ENCODE measurements around the gene MBNL1. TPM values are rescaled to one million over a fixed set of nuclear protein-coding genes. Genes with fewer than 3 reads are reported as not detected.

MBNL1 gene
- total and polyA plus RNA-seq, 2 of the 13 experiments (the other 11 are each of a cell fraction or from before 2014, with no cell fraction given) = 27.1 to 55.4 TPM

DNA sequence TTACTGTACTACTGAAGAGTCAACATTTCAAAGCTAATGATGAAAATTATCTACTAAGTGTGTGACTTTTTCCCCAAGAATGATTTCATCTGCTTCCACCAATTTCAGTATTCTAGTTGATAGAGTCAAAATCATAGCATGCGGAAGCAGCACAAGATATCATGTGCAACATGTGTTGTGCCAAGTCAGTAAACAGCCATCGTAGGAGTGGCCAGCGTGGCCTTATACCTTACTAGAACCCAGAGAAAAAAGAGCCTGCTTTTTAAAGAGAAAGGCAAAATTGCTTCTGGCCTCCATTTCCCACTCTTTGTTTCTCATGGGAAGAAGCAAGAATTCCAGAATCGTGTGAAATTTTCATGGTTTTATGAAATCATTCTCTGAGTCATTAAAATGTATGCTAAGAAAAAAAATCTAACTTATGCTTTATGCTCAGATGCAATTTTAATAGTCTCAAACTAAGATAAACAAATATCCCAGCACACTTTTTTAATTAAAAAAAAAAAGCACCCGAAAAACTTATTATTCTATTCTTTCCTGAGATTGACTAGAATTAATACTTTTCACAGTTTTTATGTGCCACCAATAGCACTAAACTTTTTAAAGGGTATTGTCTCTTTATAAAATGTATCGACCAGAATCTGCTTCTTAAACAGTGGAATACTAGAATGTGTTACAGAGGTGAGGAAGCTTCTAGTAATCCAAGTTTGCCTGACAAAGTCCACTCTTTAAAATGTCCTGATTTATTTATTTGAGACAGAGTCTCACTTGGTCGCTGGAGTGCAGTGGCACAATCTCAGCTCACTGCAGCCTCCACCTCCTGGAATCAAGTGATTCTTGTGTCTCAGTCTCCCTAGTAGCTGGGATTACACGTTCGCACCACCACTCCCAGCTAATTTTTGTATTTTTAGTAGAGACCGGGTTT lies 87.3 kb downstream of the MBNL1 start:
- no peak overlapping the region for H3K27ac ChIP-seq (ENCODE audit: extremely low read length, insufficient read depth, low read length)
- in situ Hi-C loops (cut with HindIII; ENCODE audit: extremely low pct_ligation_motif_present, low pct_unique_long_range_greater_than_20kb) (no loop called here), intact Hi-C loops (cut with micrococcal nuclease; ENCODE audit: unreplicated experiment) (no loop called here)
- BruUV-seq (replicated peaks) = no TSS peak
- CTCF ChIA-PET (ENCODE audit: low intra/inter-chr PET ratio, low total read pairs) = no interaction called here
- H3K79me2 ChIP-seq (ENCODE audit: insufficient read depth, low read length) = peaks cover 45% of the 10 kb centered on the region
- H2AFZ ChIP-seq (ENCODE audit: low read length) = no peak overlapping the region
- H3K27me3 ChIP-seq (ENCODE audit: control insufficient read depth in 1 of 2, insufficient read depth in 2 of 2, low read length in 2 of 2) = no peaks in the 10 kb centered on the region
- H3K9ac ChIP-seq (ENCODE audit: insufficient read depth, low read depth, low read length) = no peak overlapping the region
- no peak overlapping the region for H3K4me3 ChIP-seq (replicated peaks in 1 of 3; ENCODE audit: insufficient read depth in 1 of 3, low read depth in 2 of 3, low read length in 3 of 3)
- no peak overlapping the region for H3K4me2 ChIP-seq (ENCODE audit: low read depth, low read length)
- H3K36me3 ChIP-seq (replicated peaks in 1 of 2; ENCODE audit: control insufficient read depth in 1 of 2, insufficient read depth in 2 of 2, low read length in 2 of 2) = no peaks in the 10 kb centered on the region
- DNase-seq (ENCODE audit: low spot score) = no peak
- no peaks in the 10 kb centered on the region for H3K9me3 ChIP-seq (ENCODE audit: low read length)
- no peak for TF ChIP-seq ZNF839 (CRISPR knock-in tag; IDR thresholded peaks at IDR 0.05; ENCODE audit: borderline replicate concordance)
- TF ChIP-seq ZNF20 (CRISPR knock-in tag; IDR thresholded peaks at IDR 0.05) = no peak
- no peak for TF ChIP-seq KLF16 (CRISPR knock-in tag; IDR thresholded peaks at IDR 0.05)
- TF ChIP-seq ZZZ3 (CRISPR knock-in tag; IDR thresholded peaks at IDR 0.05; ENCODE audit: borderline replicate concordance) = no peak
- TF ChIP-seq RXRB (CRISPR knock-in tag; IDR thresholded peaks at IDR 0.05; ENCODE audit: borderline replicate concordance) = no peak
- TF ChIP-seq NCOA5 (CRISPR knock-in tag; IDR thresholded peaks at IDR 0.05) = no peak
- TF ChIP-seq TP53 (CRISPR knock-in tag; conservative IDR thresholded peaks at IDR 0.05) = no peak
- POLR2A ChIA-PET = no interaction called here
- H4K20me1 ChIP-seq (ENCODE audit: insufficient read depth, low read length) = no peaks in the 10 kb centered on the region; the same call in 1 of the 2 replicates
- no peaks in the 10 kb centered on the region for H3K4me1 ChIP-seq (ENCODE audit: insufficient read depth, low read length)
- 98% methylated on average over 10 of the region's 10 CpGs for WGBS (ENCODE audit: low lambda C conversion rate)
- no peak for FAIRE-seq
- no peak for ATAC-seq

DNA sequence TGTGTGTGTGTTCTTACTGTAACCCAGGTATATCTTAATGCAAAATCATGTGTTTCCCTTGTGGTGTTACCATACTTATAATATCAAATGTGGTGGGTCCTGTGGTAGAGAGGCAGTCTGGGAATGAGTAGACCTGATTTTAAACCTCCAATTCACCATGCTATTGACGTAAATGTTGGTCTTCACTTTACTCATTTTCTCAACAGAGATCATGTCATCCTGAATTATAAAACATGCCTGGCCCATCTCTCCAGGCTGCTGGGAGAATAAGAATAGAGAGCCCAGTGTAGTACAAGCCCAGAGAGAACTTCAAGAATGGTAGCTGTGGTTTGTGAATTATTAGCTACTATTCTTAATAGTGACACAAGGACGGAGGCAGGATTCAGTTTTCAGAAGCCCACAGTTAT lies 88.1 kb downstream of the MBNL1 start:
- ChIA-PET POLR2A (no interaction called here), CTCF (ENCODE audit: low intra/inter-chr PET ratio, low total read pairs) (no interaction called here)
- H3K4me3 ChIP-seq (replicated peaks in 1 of 3; ENCODE audit: insufficient read depth in 1 of 3, low read depth in 2 of 3, low read length in 3 of 3) = no peak overlapping the region
- no peak overlapping the region for H3K4me2 ChIP-seq (ENCODE audit: low read depth, low read length)
- H3K79me2 ChIP-seq (ENCODE audit: insufficient read depth, low read length) = peaks cover 48% of the 10 kb centered on the region
- H4K20me1 ChIP-seq (ENCODE audit: insufficient read depth, low read length) = no peaks in the 10 kb centered on the region; the same call in 1 of the 2 replicates
- no peaks in the 10 kb centered on the region for H3K27me3 ChIP-seq (ENCODE audit: control insufficient read depth in 1 of 2, insufficient read depth in 2 of 2, low read length in 2 of 2)
- H3K36me3 ChIP-seq (replicated peaks in 1 of 2; ENCODE audit: control insufficient read depth in 1 of 2, insufficient read depth in 2 of 2, low read length in 2 of 2) = no peaks in the 10 kb centered on the region
- FAIRE-seq = no peak
- no peak for DNase-seq (ENCODE audit: low spot score)
- no peaks in the 10 kb centered on the region for H3K4me1 ChIP-seq (ENCODE audit: insufficient read depth, low read length)
- no peak overlapping the region for H3K27ac ChIP-seq (ENCODE audit: extremely low read length, insufficient read depth, low read length)
- no peaks in the 10 kb centered on the region for H3K9me3 ChIP-seq (ENCODE audit: low read length)
- no peak for ATAC-seq
- BruUV-seq (replicated peaks) = no TSS peak
- H2AFZ ChIP-seq (ENCODE audit: low read length) = no peak overlapping the region
- in situ Hi-C loops (cut with HindIII; ENCODE audit: extremely low pct_ligation_motif_present, low pct_unique_long_range_greater_than_20kb) = no loop called here
- intact Hi-C loops (cut with micrococcal nuclease; ENCODE audit: unreplicated experiment) = no loop called here
- 98% methylated on average over 2 of the region's 2 CpGs for WGBS (ENCODE audit: low lambda C conversion rate)
- no peak overlapping the region for H3K9ac ChIP-seq (ENCODE audit: insufficient read depth, low read depth, low read length)
- no peak for TF ChIP-seq ZNF547 (CRISPR knock-in tag; IDR thresholded peaks at IDR 0.05)
- no peak for TF ChIP-seq GRHL1 (CRISPR knock-in tag; conservative IDR thresholded peaks at IDR 0.05)
- no peak for TF ChIP-seq ZNF484 (CRISPR knock-in tag; IDR thresholded peaks at IDR 0.05; ENCODE audit: borderline replicate concordance, low read depth)
- TF ChIP-seq, protein P1, sequence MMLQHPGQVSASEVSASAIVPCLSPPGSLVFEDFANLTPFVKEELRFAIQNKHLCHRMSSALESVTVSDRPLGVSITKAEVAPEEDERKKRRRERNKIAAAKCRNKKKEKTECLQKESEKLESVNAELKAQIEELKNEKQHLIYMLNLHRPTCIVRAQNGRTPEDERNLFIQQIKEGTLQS (CRISPR knock-in tag; IDR thresholded peaks at IDR 0.05) = no peak
- TF ChIP-seq ZNF670 (CRISPR knock-in tag; IDR thresholded peaks at IDR 0.05; ENCODE audit: borderline replicate concordance) = no peak
- no peak for TF ChIP-seq ZHX1 (CRISPR knock-in tag; IDR thresholded peaks at IDR 0.05; ENCODE audit: low read depth)
